ENCODE data around the gene KIF16B.

The KIF16B gene

DNA sequence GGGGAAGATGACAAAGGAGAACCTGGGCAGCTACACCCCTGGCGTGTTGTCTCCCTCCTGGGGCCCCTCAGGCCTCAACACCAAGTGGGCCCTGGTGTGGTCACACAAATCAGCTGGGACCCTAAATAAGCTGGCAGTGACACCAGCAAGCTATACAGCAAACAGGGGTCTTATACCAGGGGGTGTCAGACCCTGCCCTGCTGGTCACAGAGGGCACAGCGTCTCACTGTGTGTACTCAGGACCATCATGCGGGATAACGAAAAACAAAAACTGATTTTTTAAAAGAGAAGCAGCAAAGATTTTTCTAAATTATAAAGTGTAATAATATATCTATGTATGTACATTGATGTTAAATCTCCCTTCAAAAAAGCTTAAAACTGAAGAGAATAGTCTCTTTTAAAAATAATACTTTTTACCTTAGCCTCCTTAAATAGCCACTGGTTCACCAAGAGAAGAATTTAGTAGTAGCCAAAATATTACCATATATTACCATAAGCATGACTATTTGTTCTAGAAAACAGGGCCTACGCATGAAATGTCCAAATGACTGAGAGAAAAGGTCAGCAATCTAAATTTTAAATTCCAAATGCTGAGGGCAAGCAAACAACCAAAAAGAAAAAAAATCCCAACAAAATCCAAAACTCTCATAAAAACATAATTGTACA lies 220.4 kb downstream of the KIF16B start:
- no peak for DNase-seq (ENCODE audit: low read depth)

DNA sequence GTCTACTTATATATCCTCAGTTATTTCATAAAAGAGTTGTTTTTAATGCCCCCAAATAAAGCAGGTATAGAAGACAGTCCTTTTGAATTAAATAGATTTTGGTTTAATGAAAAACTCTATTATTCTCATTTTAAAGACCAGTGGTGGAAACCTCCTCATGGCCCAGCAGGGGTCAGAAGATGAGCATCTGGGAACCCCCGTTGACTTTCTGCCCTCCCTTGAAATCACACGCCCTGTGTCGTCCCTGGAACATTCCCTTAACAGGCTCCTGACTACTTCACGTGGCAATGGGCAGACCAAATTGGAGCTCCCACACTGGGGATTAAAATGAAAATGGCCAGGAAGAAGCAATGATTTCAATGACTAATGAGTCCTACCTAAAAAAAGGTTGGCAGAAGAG lies 220.9 kb downstream of the KIF16B start:
- no peak for DNase-seq (ENCODE audit: low read depth)

DNA sequence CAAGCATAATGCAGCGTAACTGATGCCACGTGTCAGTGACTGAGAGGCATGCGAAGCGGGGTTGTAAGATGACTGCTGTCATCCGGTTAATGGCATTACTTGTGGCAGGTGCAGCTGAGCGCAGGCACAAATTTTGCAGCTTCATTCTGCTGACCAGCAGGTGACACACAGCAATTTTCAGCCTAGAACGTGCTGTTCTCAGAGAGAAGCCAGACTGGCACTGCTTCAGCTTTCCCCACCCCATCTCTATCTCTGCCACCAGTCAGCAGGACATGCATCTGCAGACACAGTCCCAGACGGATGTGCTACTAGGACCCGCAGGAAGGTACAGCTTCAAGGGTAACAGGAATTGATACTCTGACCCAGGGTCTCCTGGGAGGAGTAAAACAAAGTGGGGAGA lies 221.8 kb downstream of the KIF16B start:
- no peak for DNase-seq (ENCODE audit: low read depth)

DNA sequence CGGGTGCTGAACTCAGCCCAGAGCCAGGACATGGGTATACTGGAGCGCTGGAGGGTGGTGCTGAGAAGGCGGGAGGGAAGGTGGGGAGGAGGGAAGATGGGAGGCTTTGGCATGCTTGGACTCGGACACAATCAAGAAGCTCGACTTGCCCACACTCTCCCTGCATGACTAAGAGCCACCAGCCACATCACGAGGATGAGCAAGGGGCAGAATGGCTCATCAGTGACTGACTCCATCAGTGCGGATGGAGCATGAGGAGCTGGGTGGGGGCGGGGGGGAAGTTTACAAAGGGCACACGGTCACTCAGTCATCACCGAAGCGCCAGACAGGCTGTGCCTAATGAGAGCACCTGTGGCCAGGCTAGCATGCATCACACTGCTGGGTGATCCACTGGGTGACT lies 222.8 kb downstream of the KIF16B start:
- peak; percentile 35 for DNase-seq (ENCODE audit: low read depth)

DNA sequence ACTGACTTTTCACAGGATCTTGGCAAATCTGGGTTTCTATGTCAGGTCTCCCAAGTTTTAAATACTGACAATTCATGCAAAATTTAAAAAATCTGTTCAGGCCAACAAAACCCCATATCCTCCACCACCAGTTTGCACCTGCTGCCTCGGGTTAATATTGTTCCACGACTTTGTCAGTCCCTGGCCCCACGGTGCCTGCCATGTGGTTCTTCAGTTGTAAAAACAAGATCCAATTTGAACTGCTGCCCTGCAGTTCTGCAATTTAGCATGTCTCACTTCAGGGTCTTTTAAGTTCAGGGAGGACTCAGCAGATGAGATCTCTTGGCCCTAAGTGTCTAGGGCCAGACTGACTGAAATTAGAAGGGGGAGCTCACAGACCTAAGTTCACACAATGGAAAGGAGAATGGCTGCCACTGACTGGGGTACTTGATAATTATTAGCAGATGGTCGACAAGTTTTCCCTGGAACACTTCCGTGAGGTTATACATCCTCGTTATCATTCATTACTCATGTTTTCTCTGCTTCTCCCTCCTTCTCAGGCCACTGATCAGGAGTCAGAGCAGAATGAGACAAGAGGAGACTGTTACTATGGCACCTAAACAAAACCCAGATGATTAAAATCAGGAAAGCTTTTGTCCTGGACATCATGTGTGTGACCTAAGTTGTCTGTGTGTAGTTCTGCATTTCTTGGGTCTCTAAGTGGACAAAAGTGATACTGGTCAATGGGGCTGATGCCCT lies 223.6 kb downstream of the KIF16B start:
- DNase-seq (ENCODE audit: low read depth), result peak; percentile 62

DNA sequence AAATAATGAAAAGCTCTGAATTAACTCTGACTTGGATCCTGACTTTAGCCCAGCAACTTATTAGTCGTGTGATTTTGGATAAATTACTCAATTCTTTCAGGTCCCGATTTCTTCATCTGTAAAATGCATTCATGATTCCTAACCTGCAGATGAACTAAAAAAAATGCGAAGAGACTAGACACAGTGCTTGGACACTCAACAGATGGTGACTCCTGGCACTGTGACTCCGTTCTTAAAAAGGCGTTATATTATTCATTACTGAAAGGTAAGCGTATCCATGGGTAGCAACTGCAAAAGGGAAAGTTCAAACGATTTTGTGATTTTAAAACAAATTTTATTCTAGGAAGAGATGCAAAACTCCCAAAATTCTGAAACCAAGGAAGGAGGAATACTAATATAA lies 226.3 kb downstream of the KIF16B start:
- DNase-seq (ENCODE audit: low read depth), result no peak

DNA sequence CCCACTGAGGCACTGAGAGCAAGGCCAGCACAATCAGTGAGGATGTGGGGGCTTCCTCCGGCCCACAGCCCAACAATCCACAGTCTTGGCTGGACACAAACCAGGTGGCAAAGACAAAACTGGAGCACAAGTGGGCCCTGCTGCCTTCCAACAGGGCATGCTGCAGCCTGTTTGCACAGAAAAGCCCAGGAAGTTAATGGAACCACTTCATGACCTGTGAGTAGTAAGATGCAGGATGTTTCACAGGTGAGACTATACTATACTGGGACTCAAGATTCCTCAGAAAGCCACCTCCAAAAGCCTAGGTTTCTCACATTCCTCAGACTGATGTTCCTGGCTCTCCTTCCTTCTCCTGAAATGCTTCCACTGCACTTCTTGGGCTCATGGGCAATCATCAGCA lies 235.5 kb downstream of the KIF16B start:
- no peak for DNase-seq (ENCODE audit: low read depth)

DNA sequence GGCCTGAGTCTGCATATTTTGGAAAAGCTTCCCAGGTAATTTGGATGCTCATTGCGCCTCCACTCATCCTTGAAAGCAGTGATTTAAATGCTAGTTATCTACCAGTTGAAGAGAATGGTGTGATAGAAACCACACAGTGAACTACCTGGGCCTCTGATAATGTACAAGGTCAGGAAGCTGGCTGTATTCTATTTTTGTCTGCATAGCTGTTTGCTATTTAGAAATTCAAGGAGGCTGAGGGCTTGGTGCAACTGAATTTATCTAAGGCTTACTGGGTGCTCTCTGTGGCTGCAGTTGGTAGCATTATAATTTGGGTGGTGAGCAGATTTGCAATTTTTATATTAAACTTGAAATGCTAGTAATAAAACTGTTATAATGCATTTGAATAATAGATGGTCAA lies 245.6 kb downstream of the KIF16B start:
- DNase-seq (ENCODE audit: low read depth), result no peak

DNA sequence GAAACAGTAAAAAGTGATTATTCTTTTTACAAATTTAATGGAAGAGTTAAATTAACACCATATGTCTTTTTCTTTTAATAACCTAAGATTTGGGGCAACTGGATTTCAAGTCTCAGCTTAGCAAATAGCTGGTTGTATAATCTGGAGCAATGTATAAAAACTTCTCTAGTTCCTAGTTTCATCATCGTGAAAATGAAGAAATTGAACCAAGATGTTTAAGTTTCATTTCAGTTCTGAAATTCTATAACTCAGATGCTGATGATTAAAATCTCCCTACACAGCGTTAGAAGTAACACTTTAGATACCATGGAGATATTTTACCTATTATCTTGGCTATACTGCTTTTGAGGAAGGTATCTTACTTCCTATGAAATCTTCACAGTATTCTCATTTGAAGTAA lies 252.0 kb downstream of the KIF16B start:
- DNase-seq (ENCODE audit: low read depth), result no peak

DNA sequence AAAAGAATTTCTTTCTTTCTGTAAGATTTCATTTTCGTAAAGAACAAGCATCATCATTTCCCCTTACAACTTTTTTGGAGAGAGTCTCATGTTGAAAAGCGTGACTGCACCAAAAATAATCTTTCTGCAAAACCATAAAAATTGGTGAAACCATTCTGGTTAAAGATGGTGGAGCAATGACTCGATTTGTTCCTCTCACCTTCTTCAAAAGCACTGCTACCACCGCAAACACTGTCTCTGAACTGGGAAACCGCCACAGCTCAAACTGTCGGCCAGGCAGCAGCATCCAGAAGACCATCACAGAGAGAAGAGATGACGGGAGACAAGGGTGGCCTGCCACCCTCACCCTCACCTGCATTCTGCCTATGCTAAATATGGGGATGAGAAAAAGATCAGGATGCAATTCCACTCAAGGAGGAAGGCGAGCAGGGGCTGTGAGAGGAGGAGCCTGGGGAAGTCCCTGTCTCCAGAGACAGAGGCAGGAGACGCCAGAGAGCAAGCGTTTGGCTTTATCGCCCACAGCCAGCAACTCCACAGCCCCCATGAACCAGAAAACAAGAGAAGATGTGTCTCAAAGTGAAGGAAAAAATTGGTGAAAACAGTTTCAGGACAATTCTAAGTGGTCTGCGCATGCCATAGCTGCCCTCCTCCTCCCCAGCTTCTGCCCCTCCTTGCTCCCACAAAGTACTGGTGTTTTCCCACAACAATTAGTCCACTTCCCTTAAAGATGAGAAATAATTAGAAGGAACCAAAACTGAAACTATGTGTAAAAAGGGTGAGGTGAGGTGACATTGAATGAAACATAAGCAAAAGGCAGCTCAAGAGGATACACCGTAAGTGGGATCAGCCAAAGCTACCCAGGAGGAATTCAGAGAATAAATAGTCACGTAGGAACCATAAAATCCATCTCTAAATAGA lies 255.5 kb downstream of the KIF16B start:
- no peak for DNase-seq (ENCODE audit: low read depth)

DNA sequence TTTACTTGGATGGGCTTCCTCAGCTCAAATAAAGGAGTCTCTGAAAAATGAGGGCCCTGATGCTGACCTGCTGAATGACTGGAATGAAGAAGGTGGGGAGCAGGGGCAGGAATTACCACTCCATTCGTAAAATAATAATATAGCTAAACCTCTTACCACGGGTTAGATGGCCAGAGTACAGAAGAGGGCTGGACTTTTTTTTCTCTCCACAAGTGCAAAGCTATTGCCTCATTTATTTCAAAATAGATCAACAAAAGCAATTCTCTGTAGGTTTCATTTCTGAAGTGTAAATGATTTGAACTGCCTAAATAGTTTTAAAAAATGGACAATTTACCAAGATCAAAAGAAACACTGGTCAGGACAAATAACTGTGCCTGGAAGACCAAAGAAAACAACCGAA lies 256.7 kb downstream of the KIF16B start:
- no peak for DNase-seq (ENCODE audit: low read depth)

DNA sequence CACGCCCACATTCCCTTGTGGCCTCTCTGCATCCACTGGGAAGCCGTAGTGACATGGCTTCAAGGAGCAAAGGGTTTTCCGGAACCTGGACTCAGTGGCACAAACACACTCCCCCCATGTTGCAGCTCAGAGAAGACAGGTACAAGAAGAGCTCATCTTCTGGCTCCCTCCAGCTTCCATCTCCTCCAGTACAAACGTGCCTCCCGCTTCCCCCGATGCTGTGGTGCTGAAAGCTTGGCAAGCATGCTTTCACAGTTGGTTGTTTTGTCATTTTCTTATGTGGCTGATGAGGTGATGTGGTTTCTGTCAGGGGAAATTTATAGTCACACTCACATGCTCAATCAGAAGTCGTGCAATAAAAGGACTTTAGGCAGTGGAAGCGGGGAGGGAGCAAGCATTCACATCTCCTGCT lies 258.5 kb downstream of the KIF16B start:
- DNase-seq (ENCODE audit: low read depth), result no peak

DNA sequence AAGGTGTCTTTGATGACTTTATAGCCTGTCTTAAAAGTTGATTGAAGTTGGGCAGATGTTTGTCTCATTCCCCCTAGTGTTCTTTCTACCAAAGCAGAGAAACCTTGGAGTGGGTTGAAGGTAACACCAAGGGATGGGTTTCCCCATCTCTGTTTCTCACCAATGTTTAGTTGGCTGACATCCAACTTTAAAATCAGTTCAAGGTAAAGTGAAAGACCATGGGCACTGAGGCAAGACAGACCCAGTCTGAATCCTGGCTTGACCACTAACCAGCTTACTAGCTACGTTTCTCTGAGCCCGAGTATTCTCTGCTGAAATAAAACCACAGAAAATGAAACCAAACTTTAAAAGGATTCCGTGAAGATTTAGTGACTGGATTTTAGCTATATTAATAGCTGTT lies 258.9 kb downstream of the KIF16B start:
- no peak for DNase-seq (ENCODE audit: low read depth)

DNA sequence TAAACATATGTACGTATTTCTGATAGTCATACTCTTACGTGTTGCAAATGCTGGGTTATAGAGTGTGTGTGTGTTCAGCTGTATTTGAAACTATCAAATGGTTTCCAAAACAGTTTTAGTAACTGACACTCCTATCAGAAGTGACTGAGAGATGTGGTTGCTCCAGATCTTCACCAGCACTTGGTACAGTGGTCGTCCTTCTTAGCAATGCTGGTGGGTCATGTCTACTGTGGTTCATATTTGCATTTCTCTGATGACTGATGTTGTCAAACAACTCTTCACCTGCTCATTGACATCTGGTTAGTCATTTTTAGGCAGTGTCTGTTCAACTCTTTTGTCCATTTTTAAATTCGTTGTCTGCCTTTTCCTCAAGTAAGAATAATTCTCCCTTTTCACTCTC lies 259.3 kb downstream of the KIF16B start:
- DNase-seq (ENCODE audit: low read depth), result no peak

DNA sequence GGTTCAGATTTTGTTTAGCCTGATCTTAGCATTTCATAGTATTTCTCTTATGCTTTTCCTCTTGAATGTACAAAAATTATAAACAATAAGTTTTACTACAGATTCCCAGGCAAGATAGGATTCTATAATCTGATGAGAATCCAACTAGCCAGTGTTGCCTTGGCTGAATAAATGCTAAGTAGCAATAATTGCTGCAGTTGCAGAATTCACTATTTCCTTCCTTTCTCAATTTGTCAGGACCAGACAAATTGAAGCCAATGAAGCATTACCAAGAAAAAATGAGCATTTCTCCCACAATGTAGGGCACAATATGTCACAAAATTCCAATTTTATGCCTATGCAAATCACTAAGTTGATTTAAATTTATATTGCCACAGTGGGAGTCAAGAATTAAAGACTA lies 260.2 kb downstream of the KIF16B start:
- no peak for DNase-seq (ENCODE audit: low read depth)

DNA sequence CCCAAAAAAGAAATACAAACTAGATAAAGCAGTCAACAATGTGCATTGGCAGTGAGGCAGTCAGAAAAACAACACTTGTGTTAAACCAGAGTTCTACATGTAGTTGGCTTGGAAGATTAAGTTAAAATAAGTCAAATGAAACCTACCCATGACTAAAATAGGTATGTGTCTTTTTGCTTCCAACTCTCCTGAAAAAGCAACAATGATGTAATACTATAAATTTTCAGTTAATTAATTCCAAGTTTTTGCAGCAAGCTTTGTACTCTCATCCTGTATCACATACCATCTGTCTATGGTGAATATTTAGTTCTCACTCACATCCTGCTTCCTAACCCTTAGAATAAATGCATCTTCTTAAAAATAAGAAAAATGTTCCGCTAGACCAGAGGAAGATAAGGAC lies 261.5 kb downstream of the KIF16B start:
- no peak for DNase-seq (ENCODE audit: low read depth)

DNA sequence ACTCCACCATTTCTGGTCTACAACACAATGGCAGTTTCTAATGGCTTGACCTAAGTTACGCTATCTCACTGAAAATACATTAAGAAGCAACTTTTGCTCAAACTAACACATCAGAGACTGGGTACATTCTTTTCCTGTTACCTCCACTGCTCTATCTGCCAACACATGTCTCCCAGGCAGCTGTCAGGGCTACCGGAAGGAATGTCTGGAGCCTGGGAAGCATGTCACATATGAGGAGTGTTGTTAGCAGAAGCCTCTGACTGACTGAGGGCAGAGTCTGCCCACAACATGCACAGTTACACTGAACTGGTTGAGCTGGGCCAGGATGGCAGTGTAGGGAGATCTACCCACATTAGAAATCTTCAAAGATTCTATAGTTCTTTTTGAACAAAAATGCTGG lies 264.5 kb downstream of the KIF16B start:
- DNase-seq (ENCODE audit: low read depth), result peak; percentile 9

DNA sequence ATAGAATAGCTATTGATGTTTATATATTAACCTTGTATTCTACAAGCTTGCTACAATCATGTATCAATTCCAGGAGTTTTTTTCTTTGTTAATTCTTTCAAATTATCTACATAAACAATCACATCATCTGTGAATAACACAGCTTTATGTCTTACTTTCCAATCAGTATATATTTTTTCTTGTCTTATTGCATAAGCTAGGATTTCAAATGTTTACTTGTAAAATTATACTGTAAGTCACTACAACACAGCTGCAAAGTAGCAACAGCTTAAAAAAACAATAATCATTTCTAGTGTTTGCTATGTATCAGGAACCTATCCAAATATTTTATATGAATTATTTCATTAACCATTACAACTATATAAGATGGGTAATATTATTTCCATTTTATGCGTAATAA lies 270.4 kb downstream of the KIF16B start:
- DNase-seq (ENCODE audit: low read depth), result no peak

DNA sequence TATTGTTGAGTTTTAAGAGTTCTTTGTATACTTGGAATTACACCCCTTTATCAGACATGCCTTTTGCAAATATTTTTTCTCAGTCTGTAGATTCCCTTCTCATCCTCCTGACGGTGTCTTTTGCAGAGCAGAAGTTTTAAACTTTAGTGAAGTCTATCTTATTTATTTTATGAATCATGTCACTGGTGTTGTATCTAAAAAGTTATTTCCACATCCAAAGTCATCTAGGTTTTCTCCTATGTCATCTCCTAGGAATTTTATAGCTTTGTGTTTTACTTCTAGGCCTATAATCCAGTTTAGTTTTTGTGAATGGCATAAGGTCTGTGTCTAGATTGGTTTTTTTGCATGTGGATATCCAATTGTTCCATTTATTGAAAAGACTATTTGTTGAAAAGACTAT lies 271.3 kb downstream of the KIF16B start:
- DNase-seq (ENCODE audit: low read depth), result no peak

DNA sequence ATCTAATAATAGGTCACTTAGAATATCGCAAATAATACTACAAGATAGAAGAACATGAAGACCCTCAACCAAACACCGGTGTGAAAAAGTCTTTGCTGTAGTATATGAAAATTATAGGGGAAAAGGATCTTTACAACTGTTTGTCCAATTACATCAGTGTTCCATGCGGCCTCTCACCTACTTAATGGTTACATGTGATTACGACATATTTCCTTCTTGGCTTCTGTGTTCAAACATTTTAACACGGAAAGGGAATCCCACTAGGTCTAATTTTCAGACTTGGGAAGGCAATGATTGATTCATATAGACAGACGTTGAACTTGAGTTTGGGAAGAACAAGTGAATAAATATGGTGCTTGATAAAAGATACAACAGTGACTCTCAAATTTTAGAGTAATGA lies 273.4 kb downstream of the KIF16B start:
- no peak for DNase-seq (ENCODE audit: low read depth)

DNA sequence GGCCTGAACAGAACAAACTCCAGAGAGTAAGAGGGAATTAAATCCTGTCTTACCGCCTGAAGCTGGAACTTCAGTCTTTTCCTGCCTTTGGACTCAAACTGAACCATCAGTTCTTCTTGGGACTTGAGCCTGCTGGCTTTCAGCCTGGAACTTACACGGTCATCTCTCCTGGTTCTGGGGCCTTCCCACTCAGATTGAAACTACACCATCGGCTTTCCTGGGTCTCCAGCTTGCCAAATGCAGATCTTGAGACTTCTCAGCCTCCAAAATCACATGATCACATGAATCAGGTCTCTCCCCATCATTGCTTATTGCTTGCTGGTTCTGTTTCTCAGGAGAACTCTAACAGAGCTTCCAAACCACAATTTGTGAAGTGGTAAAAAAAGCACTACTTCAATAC lies 276.3 kb downstream of the KIF16B start:
- no peak for DNase-seq (ENCODE audit: low read depth)

DNA sequence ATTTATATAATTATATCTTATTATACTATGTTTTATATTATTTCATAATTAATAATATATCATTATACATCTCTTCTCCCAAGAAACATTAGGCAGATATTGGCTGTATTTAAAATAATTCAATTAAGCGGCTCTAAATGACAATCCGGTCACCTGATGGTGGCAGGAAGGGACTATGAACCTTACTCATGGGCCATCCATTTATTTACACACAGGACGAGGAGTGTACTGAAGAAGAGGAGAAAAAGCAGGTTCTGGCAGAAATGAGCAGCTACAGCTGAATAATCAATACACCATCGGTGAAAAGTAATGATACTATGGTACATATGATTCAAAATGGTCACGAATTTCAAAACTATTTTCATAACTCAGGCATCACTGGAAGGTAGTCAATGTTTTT lies 277.7 kb downstream of the KIF16B start:
- DNase-seq (ENCODE audit: low read depth), result no peak

DNA sequence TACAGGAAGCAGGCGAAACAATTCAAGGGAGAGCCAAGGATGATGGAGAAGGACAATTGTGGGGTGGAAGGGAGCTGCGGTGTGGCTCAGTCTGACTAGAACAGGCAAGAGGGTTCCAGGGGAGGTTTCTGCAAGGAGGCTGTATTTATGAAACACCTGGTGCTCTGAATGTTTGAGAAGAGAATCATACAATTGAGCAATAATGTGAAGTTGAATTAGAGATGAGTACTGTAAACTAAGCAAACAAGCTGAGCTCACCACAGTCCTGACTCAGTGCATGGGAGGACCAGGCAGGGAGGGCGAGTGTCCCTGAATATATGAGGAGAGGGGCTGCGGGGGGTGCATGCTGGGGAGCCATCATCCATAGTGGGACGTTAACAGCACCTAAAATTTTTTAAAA lies 279.7 kb downstream of the KIF16B start:
- DNase-seq (ENCODE audit: low read depth), result no peak
